GM12892 (cell line): ENCODE measurements around the gene LIMS2.

Experiments used
- POLR2A ChIP-seq: IDR thresholded peaks from 2 replicates; pipeline ENCODE4 v1.6.1; 2011; ENCODE audit warnings: low read depth, low read length, control low read depth
- TAF1 ChIP-seq: IDR thresholded peaks from 2 replicates; pipeline ENCODE4 v1.6.1; 2011; ENCODE audit warnings: low read depth, mild to moderate bottlenecking, control low read depth, low read length, borderline replicate concordance

DNA sequence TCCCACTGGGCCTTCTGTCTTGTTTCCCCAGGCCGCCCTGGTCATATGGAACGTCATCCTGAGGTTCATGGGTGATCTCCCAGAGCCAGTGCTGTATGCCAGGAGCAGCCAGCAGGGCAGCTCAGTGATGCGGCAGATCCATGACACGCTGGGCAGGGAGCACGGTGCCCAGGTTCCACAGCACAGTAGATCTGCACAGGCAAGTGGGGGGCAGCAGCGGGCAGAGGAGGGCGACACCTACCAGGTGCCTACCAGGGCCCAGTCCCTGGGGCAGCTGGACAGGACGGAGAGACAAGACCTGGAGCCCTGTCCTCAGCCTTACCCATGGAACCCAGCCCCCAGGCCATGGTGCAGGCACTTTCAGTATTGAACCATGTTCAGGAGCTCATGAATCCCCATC, 65.5 kb downstream of the LIMS2 start:
- TF ChIP-seq TAF1, result no peak
- TF ChIP-seq POLR2A, result no peak
